22Rv1 (cell line): Measurements from ENCODE around the gene NCAPD3.

Experiments
- ZFX ChIP-seq: fragments of 450-650 bp; IDR thresholded peaks from 2 replicates; pipeline ENCODE4 v1.6.1; 2017; ENCODE audit warnings: antibody characterized with exemption, borderline replicate concordance
- TF ChIP-seq, protein P1 (sequence below): fragments of 450-650 bp; IDR thresholded peaks from 2 replicates; pipeline ENCODE4 v1.5.1; 2017; ENCODE audit warnings: mild to moderate bottlenecking

DNA sequence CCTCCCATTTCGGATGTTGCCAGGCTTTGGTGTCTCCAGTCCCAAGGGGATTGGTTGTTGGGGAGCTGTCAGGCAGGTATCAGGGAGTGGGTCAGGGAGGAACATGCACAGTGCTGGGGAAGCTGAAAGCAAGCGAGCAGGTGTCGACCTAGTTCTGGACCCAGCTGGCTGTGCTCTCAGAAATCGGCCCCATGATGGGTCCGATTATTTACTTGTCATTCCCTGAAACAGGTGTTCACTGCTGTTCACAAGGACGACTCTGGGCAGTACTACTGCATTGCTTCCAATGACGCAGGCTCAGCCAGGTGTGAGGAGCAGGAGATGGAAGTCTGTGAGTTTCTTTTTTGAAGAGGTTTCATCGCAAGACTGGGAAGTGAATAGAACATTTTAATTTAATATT lies 78.1 kb downstream of the NCAPD3 start:
- TF ChIP-seq, protein P1, sequence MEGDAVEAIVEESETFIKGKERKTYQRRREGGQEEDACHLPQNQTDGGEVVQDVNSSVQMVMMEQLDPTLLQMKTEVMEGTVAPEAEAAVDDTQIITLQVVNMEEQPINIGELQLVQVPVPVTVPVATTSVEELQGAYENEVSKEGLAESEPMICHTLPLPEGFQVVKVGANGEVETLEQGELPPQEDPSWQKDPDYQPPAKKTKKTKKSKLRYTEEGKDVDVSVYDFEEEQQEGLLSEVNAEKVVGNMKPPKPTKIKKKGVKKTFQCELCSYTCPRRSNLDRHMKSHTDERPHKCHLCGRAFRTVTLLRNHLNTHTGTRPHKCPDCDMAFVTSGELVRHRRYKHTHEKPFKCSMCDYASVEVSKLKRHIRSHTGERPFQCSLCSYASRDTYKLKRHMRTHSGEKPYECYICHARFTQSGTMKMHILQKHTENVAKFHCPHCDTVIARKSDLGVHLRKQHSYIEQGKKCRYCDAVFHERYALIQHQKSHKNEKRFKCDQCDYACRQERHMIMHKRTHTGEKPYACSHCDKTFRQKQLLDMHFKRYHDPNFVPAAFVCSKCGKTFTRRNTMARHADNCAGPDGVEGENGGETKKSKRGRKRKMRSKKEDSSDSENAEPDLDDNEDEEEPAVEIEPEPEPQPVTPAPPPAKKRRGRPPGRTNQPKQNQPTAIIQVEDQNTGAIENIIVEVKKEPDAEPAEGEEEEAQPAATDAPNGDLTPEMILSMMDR: no peak
- TF ChIP-seq ZFX: no peak
